Fibroblast of villous mesenchyme (primary cell): Measurements from ENCODE around the gene PLXND1. TPM values are rescaled to one million over a fixed set of nuclear protein-coding genes. Genes with fewer than 3 reads are reported as not detected.

Source experiments
- DNase-seq: peaks from one replicate; pipeline ENCODE4 v3.0.0-alpha.2; 2010; ENCODE audit warnings: low read depth
- H3K4me3 ChIP-seq: 2 replicates; pipeline ENCODE4 v1.5.1; 2011; ENCODE audit warnings: low read depth, mild to moderate bottlenecking, low read length
- CTCF ChIP-seq: IDR thresholded peaks from 2 replicates; pipeline ENCODE4 v1.5.1; 2012; ENCODE audit warnings: low read depth, mild to moderate bottlenecking, low read length; ENCODE audit not compliant: insufficient read depth
- total RNA-seq: library from RNA; depleted of rRNA; stranded (reverse); fragments of >200 nt; gene quantifications from 2 replicates; pipeline ENCODE4 v1.2.3, GENCODE V29; 2012

The PLXND1 gene
- total RNA-seq, 1 donor, result 97.2 TPM

- TF ChIP-seq CTCF, result no peak
- no peak for DNase-seq
- no peak overlapping the region for H3K4me3 ChIP-seq
Measured at GRCh38 chr3:129521611-129522010, 84.9 kb downstream of the PLXND1 start.

- no peak overlapping the region for H3K4me3 ChIP-seq
- DNase-seq, result no peak
- no peak for TF ChIP-seq CTCF
Measured at GRCh38 chr3:129520960-129521359, 85.5 kb downstream of the PLXND1 start.

- TF ChIP-seq CTCF, result no peak
- H3K4me3 ChIP-seq, result no peak overlapping the region
Measured at GRCh38 chr3:129519896-129520715, 86.4 kb downstream of the PLXND1 start.

GRCh38 chr3:129519449-129519848 lies 87.0 kb downstream of the PLXND1 start:
- no peak overlapping the region for H3K4me3 ChIP-seq
- no peak for TF ChIP-seq CTCF
- DNase-seq, result no peak

More at GRCh38 chr3:129519896-129520715, 86.4 kb downstream of the PLXND1 start:
- no peak for DNase-seq

GRCh38 chr3:129518581-129518980 lies 87.9 kb downstream of the PLXND1 start:
- DNase-seq, result no peak
- H3K4me3 ChIP-seq, result no peak overlapping the region
- no peak for TF ChIP-seq CTCF

GRCh38 chr3:129518038-129518561 lies 88.4 kb downstream of the PLXND1 start:
- no peak for DNase-seq
- no peak overlapping the region for H3K4me3 ChIP-seq
- TF ChIP-seq CTCF, result no peak
